ENCODE results near the gene PLCB1.
"Not testable (repeated sequence)": the region's sequence is repeated elsewhere in the genome, so short reads cannot be mapped to it uniquely, and the experiment has no call there.

Gene PLCB1

DNA sequence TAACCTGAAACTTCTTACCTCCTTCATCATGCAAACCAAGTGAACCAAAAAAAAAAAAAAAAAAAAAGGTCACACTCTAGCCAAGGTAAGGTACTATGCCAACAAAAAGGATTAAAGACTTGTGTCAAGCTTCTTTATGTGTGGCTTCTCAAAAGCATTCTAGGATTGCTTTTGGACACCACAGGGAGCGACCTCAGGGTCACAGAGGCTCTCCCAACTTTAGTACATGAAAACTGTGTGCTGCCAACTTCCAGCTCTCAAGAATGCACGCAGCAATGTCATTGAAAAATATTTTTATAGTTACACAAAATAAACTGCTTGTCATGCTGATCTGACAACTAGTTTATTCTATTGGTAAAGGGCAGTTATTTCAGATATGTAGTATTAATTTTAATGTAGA, 243.8 kb downstream of the PLCB1 start:
- H3K4me3 Mint-ChIP-seq, result no peak overlapping the region
- H3K27ac Mint-ChIP-seq, result no peak overlapping the region
- no peak for ATAC-seq (ENCODE audit: low read depth)
- no peaks in the 10 kb centered on the region for H3K4me1 Mint-ChIP-seq
- DNase-seq (ENCODE audit: low spot score in 2 of 2), result no peak
- H3K36me3 Mint-ChIP-seq, result no peaks in the 10 kb centered on the region
- H3K27me3 Mint-ChIP-seq, result no peaks in the 10 kb centered on the region
- H3K9me3 Mint-ChIP-seq, result no peaks in the 10 kb centered on the region

DNA sequence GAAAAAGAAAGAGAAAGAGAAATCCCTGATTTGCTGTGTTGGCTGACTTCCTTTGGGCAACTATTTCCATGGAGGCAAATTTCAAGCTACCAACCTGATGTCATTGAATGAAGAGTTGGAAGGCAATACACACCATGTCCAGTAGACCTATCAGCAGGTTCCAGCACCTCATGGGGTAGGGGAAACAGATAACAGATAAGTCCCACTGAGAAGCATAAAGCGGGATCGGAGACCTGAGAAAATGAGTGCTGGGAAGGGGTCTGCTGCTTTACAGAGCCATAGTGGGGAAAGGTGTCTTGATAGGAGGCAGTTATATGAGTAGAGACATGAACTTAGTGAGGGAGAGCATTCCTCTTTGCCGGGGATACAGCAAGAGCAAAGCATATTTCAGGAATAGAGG, 244.9 kb downstream of the PLCB1 start:
- no peaks in the 10 kb centered on the region for H3K27me3 Mint-ChIP-seq
- ATAC-seq (ENCODE audit: low read depth) (no peak), DNase-seq (ENCODE audit: low spot score in 2 of 2) (no peak)
- H3K4me1 Mint-ChIP-seq, result no peaks in the 10 kb centered on the region
- H3K36me3 Mint-ChIP-seq, result no peaks in the 10 kb centered on the region
- H3K27ac Mint-ChIP-seq, result no peak overlapping the region
- no peaks in the 10 kb centered on the region for H3K9me3 Mint-ChIP-seq
- H3K4me3 Mint-ChIP-seq, result no peak overlapping the region

DNA sequence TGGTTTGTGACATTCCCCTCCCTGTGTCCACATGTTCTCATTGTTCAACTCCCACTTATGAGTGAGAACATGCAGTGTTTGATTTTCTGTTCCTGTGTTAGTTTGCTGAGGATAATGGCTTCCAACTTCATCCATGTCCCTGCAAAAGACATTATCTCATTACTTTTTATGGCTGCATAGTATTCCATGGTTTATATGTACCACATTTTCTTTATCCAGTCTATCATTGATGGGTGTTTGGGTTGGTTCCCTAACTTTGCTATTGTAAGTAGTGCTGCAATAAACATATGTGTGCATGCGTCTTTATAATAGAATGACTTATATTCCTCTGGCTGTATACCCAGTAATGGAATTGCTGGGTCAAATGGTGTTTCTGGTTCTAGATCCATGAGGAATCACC, 247.1 kb downstream of the PLCB1 start:
- ATAC-seq (ENCODE audit: low read depth); H3K36me3 Mint-ChIP-seq; H3K27ac Mint-ChIP-seq; DNase-seq (ENCODE audit: low spot score in 2 of 2); H3K4me3 Mint-ChIP-seq; H3K4me1 Mint-ChIP-seq; H3K27me3 Mint-ChIP-seq; H3K9me3 Mint-ChIP-seq: not testable (repeated sequence)

DNA sequence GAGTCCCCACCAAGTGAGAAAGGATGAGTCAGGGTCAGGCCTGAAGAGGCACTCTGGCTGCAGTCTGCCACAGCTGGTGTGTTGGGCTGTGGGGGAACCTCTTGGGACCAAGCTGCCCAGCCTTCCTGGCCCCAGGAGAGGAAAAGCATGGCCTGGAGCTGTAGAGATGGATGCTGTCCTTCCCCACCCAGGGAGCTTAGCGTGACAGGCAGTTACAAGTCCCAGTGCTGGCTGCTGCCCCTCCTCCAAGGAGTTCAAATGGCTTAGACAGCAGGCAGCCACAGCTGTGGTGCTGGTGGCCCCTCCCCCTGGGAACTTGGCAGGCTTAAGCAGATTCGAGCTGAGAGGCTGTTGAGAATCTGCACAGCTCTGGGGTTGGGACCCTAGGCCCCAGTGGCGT, 253.2 kb downstream of the PLCB1 start:
- no peaks in the 10 kb centered on the region for H3K9me3 Mint-ChIP-seq
- no peak overlapping the region for H3K4me3 Mint-ChIP-seq
- H3K36me3 Mint-ChIP-seq, result no peaks in the 10 kb centered on the region
- H3K27me3 Mint-ChIP-seq, result peaks cover 3% of the 10 kb centered on the region
- ATAC-seq (ENCODE audit: low read depth) (no peak), DNase-seq (ENCODE audit: low spot score in 2 of 2) (no peak)
- no peaks in the 10 kb centered on the region for H3K4me1 Mint-ChIP-seq
- H3K27ac Mint-ChIP-seq, result no peak overlapping the region

DNA sequence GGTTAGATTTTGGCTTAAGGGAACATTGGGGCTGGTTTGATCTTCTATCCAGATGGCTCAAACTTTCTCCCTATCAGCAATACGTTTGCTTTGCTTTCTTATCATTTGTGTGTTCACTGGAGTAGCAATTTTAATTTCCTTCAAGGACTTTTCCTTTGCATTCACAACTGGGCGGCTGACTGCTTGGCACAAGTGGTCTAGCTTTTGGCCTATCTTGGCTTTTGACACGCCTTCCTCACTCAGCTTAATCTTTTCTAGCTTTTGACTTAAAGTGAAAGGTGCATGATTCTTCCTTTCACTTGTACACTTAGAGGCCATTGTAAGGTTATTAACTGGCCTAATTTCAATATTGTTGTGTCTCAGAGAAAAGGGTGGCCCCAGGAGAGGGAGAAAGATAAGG, 254.9 kb downstream of the PLCB1 start:
- Mint-ChIP-seq H3K4me3 (no peak overlapping the region), H3K27me3 (peaks cover 3% of the 10 kb centered on the region), H3K27ac (no peak overlapping the region), H3K36me3 (no peaks in the 10 kb centered on the region), H3K9me3 (no peaks in the 10 kb centered on the region), H3K4me1 (no peaks in the 10 kb centered on the region)
- DNase-seq (ENCODE audit: low spot score in 2 of 2) (no peak), ATAC-seq (ENCODE audit: low read depth) (no peak)

DNA sequence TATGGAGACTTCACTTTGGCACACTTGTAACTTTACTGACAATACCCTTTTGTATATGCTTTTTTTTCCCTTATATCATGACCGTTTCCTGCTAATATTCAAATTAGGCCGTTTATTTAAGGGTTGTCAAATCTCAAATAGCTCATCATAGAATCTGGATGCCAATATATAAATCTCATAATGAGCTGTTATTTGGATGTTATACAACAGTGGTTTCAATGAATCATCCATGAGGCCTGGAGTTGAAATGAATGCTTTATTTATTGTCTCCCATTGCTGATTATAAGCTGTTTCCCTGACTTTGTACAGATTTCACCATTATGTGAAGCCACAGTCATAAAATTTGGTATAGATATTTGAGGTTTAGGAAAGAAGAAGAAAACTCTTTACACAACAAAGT, 256.1 kb downstream of the PLCB1 start:
- Mint-ChIP-seq H3K4me3 (no peak overlapping the region), H3K4me1 (no peaks in the 10 kb centered on the region), H3K9me3 (no peaks in the 10 kb centered on the region), H3K27me3 (peaks cover 3% of the 10 kb centered on the region), H3K36me3 (no peaks in the 10 kb centered on the region), H3K27ac (no peak overlapping the region)
- DNase-seq (ENCODE audit: low spot score in 2 of 2) (no peak), ATAC-seq (ENCODE audit: low read depth) (no peak)

DNA sequence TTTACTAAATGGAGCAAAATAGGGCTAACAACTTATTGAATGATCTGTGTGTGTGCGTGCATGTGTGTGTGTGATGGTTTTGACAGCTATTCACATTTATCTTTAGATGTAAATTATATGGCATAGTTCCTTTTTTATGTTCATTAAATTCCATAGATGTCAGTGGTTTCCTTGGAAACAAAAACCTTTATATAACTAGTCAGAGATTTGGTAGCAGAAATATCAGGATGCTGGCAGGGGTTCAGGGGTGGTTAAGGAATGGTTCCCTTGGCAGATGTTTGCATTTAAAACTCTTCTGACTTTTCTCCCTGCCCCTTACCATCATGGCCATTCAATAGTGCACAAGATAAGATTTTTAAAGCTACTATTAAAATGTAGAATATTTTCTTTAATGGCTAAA, 256.6 kb downstream of the PLCB1 start:
- Mint-ChIP-seq H3K9me3 (no peaks in the 10 kb centered on the region), H3K36me3 (no peaks in the 10 kb centered on the region), H3K27ac (no peak overlapping the region), H3K4me1 (no peaks in the 10 kb centered on the region), H3K4me3 (no peak overlapping the region), H3K27me3 (peaks cover 3% of the 10 kb centered on the region)
- DNase-seq (ENCODE audit: low spot score in 2 of 2) (no peak), ATAC-seq (ENCODE audit: low read depth) (no peak)

DNA sequence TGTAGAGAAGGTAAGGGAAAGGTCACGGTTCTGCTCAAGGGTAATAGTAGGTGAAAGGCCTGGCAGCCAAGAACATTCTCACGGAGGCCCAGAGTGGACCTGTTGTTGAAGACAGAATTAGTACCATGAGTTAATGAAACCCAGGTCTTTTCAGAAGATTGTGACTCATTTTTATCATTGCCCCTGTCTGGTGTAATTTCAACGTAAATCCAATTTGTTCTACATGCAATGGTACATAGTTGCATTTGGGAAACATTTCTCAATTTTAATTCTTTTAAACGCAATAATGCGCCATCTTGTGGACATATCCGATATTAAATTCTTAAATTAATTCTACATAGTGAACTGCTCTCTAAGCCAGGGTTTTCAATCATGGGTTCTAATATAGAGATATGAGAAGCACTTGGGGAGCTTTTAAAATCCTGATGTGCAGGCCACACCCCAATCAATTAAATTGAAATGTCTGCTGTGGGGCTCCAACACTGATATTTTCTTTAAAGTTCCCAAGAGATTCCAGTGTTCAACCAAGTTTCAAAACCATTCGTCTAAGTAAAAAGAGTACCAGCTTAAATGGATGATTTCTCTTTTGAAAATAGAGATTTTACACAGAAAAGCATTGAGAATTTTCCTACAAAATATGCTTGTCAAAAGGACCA, 257.4 kb downstream of the PLCB1 start:
- H3K4me1 Mint-ChIP-seq, result no peaks in the 10 kb centered on the region
- no peak overlapping the region for H3K27ac Mint-ChIP-seq
- DNase-seq (ENCODE audit: low spot score in 2 of 2), result peak in 1 of 2 donors; percentile 18

DNA sequence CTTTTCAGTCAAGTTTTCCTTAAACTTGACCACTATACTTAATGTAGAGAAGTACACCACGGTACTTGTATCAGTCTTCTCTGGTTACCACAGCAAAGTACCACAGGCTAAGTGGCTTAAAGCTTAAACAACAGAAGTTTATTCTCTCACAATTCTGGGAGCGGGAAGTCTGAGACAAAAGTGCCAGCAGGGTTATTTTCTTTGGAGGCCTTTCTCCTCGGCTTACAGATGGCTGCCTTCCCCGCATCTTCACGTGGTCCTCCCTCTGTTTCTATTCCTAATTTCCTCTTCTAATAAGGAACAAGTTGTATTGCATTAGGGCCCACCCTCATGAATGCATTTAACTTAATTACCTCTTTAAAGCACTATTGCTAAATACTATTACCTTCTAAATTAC, 258.0 kb downstream of the PLCB1 start:
- no peak for ATAC-seq (ENCODE audit: low read depth)
- Mint-ChIP-seq H3K9me3 (no peaks in the 10 kb centered on the region), H3K27me3 (no peaks in the 10 kb centered on the region), H3K4me1 (no peaks in the 10 kb centered on the region), H3K27ac (no peak overlapping the region), H3K36me3 (no peaks in the 10 kb centered on the region), H3K4me3 (no peak overlapping the region)
- DNase-seq (ENCODE audit: low spot score in 2 of 2), result no peak

More for the DNA sequence above, 257.4 kb downstream of the PLCB1 start:
- Mint-ChIP-seq H3K36me3 (no peaks in the 10 kb centered on the region), H3K4me3 (no peak overlapping the region), H3K9me3 (no peaks in the 10 kb centered on the region), H3K27me3 (no peaks in the 10 kb centered on the region)
- no peak for ATAC-seq (ENCODE audit: low read depth)

DNA sequence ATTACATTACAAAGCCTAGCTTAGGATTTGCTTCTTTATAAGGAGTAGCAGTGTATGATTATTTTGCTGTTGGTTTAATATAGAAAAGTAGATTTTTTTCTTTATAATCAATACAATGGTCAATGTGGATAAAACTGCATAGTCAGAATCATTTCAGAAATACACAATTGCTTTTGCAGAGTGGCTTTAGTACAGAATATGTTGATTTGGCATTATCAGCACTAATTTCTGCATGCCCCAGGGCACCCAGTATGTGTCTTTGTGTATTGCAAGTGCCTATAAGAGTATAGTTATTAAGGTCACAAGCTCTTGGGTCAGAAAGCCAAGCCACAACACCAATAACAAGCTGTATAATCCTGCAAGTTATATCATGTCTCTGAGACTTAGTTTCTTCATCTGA, 258.4 kb downstream of the PLCB1 start:
- Mint-ChIP-seq H3K4me3 (no peak overlapping the region), H3K27me3 (no peaks in the 10 kb centered on the region), H3K27ac (no peak overlapping the region), H3K36me3 (no peaks in the 10 kb centered on the region), H3K4me1 (no peaks in the 10 kb centered on the region), H3K9me3 (no peaks in the 10 kb centered on the region)
- no peak for ATAC-seq (ENCODE audit: low read depth)
- DNase-seq (ENCODE audit: low spot score in 2 of 2), result no peak

DNA sequence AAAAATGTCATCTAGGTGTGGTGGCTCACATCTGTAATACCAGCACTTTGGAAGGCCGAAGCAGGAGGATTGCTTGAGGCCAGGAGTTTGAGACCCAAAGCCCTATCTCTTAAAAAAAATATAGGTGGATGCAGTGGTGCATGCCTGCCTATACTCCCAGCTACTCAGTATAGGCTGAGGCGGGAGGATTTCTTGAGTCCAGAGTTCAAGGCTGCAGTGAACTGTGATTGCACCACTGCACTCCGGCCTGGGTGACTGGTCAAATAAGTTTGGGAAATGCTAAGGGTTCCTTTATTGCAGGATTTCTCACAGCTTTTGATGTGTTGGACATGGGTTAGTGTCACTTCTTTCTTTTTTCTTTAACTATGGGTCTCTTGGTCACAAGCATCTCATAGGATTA, 261.3 kb downstream of the PLCB1 start:
- H3K9me3 Mint-ChIP-seq, result no peaks in the 10 kb centered on the region
- no peak overlapping the region for H3K4me3 Mint-ChIP-seq
- no peaks in the 10 kb centered on the region for H3K4me1 Mint-ChIP-seq
- ATAC-seq (ENCODE audit: low read depth) (no peak), DNase-seq (ENCODE audit: low spot score in 2 of 2) (no peak)
- H3K27ac Mint-ChIP-seq, result no peak overlapping the region
- no peaks in the 10 kb centered on the region for H3K27me3 Mint-ChIP-seq
- no peaks in the 10 kb centered on the region for H3K36me3 Mint-ChIP-seq

DNA sequence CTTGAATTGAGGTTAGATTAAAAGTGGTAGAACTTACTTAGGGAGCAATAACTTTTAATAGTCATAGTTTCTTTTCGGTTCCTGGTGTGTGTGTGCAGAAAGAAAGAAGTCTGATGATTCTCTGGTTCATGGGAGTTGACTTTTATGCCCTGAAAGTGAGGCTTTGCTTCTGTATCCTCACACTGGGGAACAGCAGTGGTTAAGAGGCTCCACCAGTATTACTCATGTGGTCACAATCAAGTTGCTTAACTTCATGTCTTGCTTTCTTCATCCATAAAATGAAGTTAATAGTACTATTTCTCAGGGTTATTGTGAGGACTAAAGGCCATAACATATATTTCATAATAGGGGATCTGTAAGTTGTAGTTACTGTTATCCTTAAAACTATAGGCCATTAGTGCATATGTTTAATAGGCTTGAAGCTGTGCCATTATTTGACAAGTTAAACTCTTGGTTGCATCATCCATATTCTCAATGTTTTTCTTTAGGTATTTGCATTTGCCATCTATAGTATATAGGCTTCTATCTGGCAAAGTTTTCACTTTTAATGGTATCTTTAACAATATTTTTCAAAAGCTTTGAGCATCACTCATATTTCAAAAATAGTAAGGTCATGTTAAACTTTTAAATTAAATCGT, 262.4 kb downstream of the PLCB1 start:
- no peak overlapping the region for H3K27ac Mint-ChIP-seq

DNA sequence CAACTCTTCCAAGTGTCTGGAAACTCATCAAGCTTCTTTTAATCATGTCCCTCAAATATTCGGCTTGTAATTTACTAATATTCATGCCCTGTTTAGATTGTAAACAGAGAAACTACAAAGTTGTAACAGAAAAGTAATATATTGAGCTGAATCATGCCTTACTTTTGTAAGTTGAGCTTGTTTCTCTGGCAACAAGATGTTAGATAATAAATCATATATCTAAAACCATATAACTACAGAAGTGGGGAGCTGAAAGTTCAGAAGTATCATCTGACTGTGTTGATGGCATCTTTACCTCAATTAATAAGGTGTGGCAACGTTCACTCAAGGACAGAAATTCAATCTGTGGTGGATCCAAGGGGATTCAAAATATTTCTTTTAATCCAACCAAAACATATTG, 263.9 kb downstream of the PLCB1 start:
- Mint-ChIP-seq H3K27me3 (no peaks in the 10 kb centered on the region), H3K4me1 (peaks cover 6% of the 10 kb centered on the region), H3K9me3 (peaks cover 1% of the 10 kb centered on the region), H3K27ac (no peak overlapping the region), H3K4me3 (no peak overlapping the region), H3K36me3 (no peaks in the 10 kb centered on the region)
- DNase-seq (ENCODE audit: low spot score in 2 of 2) (no peak), ATAC-seq (ENCODE audit: low read depth) (no peak)

More for the DNA sequence above, 262.4 kb downstream of the PLCB1 start:
- ATAC-seq (ENCODE audit: low read depth) (no peak), DNase-seq (ENCODE audit: low spot score in 2 of 2) (no peak)
- Mint-ChIP-seq H3K9me3 (peaks cover 1% of the 10 kb centered on the region), H3K36me3 (no peaks in the 10 kb centered on the region), H3K4me1 (no peaks in the 10 kb centered on the region), H3K4me3 (no peak overlapping the region), H3K27me3 (no peaks in the 10 kb centered on the region)

DNA sequence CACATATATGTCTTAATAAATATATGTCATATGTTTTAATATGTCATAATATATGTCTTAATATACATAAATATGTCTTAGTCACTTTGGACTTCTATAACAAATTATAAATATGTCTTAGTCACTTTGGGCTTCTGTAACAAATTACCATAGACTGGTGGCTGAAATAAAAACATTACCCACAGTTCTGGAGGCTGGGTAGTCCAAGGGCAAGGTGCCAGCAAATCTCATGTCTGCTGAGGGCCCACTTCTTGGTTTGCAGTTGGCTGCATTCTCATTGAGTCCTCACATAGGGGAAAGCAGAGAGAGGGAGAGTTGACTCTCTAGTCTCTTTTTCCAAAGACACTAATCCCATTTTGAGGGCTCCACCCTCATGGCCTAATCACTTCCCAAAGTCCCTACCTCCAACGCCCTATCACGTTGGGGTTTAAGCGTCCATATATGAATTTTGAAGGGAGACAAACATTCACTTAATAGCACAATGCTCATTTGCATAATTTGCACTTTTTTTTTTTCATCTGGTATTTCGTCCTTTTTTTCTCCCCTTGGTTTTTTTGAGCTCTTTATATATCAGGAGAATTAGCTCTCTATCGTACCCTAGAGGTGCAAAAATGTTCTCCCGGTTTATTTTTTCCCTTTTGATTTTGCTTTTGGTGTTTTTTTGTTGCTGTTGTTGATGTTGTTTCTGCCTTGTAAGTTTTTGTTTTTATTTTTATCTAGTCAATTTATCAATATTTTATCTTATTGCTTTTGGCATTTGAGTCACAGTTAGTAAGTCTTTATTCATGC, 266.4 kb downstream of the PLCB1 start:
- no peaks in the 10 kb centered on the region for H3K36me3 Mint-ChIP-seq
- DNase-seq (ENCODE audit: low spot score in 2 of 2) (no peak), ATAC-seq (ENCODE audit: low read depth) (no peak)
- no peaks in the 10 kb centered on the region for H3K27me3 Mint-ChIP-seq
- peaks cover 1% of the 10 kb centered on the region for H3K9me3 Mint-ChIP-seq
- H3K4me1 Mint-ChIP-seq, result peaks cover 11% of the 10 kb centered on the region
- H3K27ac Mint-ChIP-seq, result no peak overlapping the region
- no peak overlapping the region for H3K4me3 Mint-ChIP-seq
